ENCODE measurements around the gene ZBTB20.

DNA sequence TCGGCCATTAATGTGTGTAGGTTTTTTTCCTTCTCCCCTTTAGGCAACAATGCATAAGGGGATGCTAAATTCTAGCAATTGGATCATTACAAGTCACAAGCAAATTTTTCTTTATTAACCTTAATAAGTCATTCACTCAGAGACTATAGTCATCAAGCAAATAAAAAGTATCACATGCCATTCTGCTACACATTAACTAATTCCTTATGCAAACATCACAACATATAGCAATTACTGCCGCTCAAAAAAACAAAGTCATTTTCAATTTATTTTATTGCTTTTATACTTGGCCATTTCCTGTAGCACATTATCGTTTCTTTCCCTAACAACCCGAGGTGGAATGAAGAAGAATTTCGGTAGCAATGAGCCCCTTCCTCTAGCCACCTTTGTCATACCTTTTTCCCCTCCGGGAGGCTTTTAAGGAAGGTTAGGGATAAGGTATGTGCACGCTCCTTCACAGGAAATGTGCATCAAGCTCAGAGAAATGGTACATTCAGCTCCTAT lies 432.1 kb downstream of the ZBTB20 start:
- TF ChIP-seq, protein P1, sequence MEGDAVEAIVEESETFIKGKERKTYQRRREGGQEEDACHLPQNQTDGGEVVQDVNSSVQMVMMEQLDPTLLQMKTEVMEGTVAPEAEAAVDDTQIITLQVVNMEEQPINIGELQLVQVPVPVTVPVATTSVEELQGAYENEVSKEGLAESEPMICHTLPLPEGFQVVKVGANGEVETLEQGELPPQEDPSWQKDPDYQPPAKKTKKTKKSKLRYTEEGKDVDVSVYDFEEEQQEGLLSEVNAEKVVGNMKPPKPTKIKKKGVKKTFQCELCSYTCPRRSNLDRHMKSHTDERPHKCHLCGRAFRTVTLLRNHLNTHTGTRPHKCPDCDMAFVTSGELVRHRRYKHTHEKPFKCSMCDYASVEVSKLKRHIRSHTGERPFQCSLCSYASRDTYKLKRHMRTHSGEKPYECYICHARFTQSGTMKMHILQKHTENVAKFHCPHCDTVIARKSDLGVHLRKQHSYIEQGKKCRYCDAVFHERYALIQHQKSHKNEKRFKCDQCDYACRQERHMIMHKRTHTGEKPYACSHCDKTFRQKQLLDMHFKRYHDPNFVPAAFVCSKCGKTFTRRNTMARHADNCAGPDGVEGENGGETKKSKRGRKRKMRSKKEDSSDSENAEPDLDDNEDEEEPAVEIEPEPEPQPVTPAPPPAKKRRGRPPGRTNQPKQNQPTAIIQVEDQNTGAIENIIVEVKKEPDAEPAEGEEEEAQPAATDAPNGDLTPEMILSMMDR (IDR thresholded peaks at IDR 0.05 in 2 of 3, conservative IDR thresholded peaks at IDR 0.05 in 1 of 3; ENCODE audit: control insufficient read depth in 2 of 3, extremely low read depth in 1 of 3, insufficient read depth in 1 of 3, low read depth in 3 of 3, low read length in 3 of 3), result no peak
- TF ChIP-seq FOXK2 (IDR thresholded peaks at IDR 0.05) (no peak), POLR2A (IDR thresholded peaks at IDR 0.05; ENCODE audit: low read depth, low read length) (no peak), YY1 (IDR thresholded peaks at IDR 0.05; ENCODE audit: low read depth, low read length) (no peak), RBBP5 (conservative IDR thresholded peaks at IDR 0.05) (no peak), NFIC (IDR thresholded peaks at IDR 0.05; ENCODE audit: low read depth, low read length) (no peak), POLR2AphosphoS5 (IDR thresholded peaks at IDR 0.05; ENCODE audit: low read length) (no peak), CBX3 (IDR thresholded peaks at IDR 0.05; ENCODE audit: borderline replicate concordance, low read depth) (no peak)
- TF ChIP-seq, protein P2, sequence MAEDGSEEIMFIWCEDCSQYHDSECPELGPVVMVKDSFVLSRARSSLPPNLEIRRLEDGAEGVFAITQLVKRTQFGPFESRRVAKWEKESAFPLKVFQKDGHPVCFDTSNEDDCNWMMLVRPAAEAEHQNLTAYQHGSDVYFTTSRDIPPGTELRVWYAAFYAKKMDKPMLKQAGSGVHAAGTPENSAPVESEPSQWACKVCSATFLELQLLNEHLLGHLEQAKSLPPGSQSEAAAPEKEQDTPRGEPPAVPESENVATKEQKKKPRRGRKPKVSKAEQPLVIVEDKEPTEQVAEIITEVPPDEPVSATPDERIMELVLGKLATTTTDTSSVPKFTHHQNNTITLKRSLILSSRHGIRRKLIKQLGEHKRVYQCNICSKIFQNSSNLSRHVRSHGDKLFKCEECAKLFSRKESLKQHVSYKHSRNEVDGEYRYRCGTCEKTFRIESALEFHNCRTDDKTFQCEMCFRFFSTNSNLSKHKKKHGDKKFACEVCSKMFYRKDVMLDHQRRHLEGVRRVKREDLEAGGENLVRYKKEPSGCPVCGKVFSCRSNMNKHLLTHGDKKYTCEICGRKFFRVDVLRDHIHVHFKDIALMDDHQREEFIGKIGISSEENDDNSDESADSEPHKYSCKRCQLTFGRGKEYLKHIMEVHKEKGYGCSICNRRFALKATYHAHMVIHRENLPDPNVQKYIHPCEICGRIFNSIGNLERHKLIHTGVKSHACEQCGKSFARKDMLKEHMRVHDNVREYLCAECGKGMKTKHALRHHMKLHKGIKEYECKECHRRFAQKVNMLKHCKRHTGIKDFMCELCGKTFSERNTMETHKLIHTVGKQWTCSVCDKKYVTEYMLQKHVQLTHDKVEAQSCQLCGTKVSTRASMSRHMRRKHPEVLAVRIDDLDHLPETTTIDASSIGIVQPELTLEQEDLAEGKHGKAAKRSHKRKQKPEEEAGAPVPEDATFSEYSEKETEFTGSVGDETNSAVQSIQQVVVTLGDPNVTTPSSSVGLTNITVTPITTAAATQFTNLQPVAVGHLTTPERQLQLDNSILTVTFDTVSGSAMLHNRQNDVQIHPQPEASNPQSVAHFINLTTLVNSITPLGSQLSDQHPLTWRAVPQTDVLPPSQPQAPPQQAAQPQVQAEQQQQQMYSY (CRISPR knock-in tag; IDR thresholded peaks at IDR 0.05), result no peak
